B cell (primary cell): ENCODE data around the gene TEDC1. TPM values are rescaled to one million over a fixed set of nuclear protein-coding genes. Genes with fewer than 3 reads are reported as not detected.

Experiments used
- ATAC-seq: fragments of 200-7000 bp; cut with Tn5 transposase; one replicate; pipeline ENCODE4 v1.10.0; 2021; ENCODE audit warnings: low read depth, mild to moderate bottlenecking, moderate number of reproducible peaks, moderate library complexity
- CTCF ChIA-PET: fragments of 350-600 bp; sonication (Branson Sonifier 250); formaldehyde crosslinking; loops from one replicate; lab custom pipeline; 2021; ENCODE audit warnings: antibody characterized with exemption, inconsistent platforms; lab: Charles Lee
- POLR2A ChIA-PET: fragments of 350-600 bp; sonication (Branson Sonifier 250); formaldehyde crosslinking; loops from one replicate; lab custom pipeline; 2021; ENCODE audit warnings: antibody characterized with exemption; lab: Charles Lee
- DNase-seq: peaks from one replicate; pipeline ENCODE4 v3.0.0; 2013
- H2AFZ ChIP-seq: 2 replicates; pipeline ENCODE4 v1.6.1; 2012; ENCODE audit warnings: mild to moderate bottlenecking, low read depth, low read length; ENCODE audit not compliant: insufficient read depth, poor library complexity, severe bottlenecking
- H3K27ac ChIP-seq, 2 donors: 1 replicate in 1 of 2; 2 replicates in 1 of 2; pipeline ENCODE4 v1.5.1; 2012 to 2013; ENCODE audit warnings: low read length in 2 of 2, mild to moderate bottlenecking in 2 of 2, moderate library complexity in 1 of 2
- H3K27me3 ChIP-seq, 4 experiments: fragments of 200-600 bp in 1 of 4; sonication (generic) in 1 of 4; replicated peaks in 1 of 4; 1 replicate in 2 of 4; 2 replicates in 2 of 4; pipeline versions ENCODE4 v1.6.1 to v1.7.0; 2013 to 2016; ENCODE audit warnings: low read length in 3 of 4, mild to moderate bottlenecking in 2 of 4, mixed read lengths in 1 of 4, moderate library complexity in 1 of 4; ENCODE audit not compliant: insufficient read depth in 4 of 4, control insufficient read depth in 3 of 4; ENCODE audit errors: control extremely low read depth in 1 of 4
- H3K36me3 ChIP-seq, 2 experiments: replicated peaks in 1 of 2; 1 replicate in 1 of 2; 2 replicates in 1 of 2; pipeline versions ENCODE4 v1.6.1 to v1.7.1; 2013; ENCODE audit warnings: low read length in 1 of 2; ENCODE audit not compliant: insufficient read depth in 2 of 2, control insufficient read depth in 1 of 2; ENCODE audit errors: control extremely low read depth in 1 of 2, extremely low read depth in 1 of 2
- H3K4me1 ChIP-seq, 2 donors: fragments of 200-600 bp in 1 of 2; sonication (generic) in 1 of 2; 1 replicate in 1 of 2; 2 replicates in 1 of 2; pipeline versions ENCODE4 v1.5.1 to v1.6.1; 2013 to 2017; ENCODE audit warnings: low read length in 2 of 2; ENCODE audit not compliant: control insufficient read depth in 2 of 2, insufficient read depth in 2 of 2
- H3K4me2 ChIP-seq: replicated peaks from 2 replicates; pipeline ENCODE3; 2012; ENCODE audit warnings: mild to moderate bottlenecking, low read depth, low read length; ENCODE audit not compliant: poor library complexity, severe bottlenecking
- H3K4me3 ChIP-seq, 5 experiments: fragments of 200-600 bp in 1 of 5; sonication (generic) in 1 of 5; 1 replicate in 3 of 5; 2 replicates in 2 of 5; pipeline versions ENCODE4 v1.5.1 to v1.7.0; 2011 to 2016; ENCODE audit warnings: low read length in 4 of 5, mild to moderate bottlenecking in 4 of 5, low read depth in 2 of 5, control low read depth in 1 of 5, moderate library complexity in 1 of 5; ENCODE audit not compliant: insufficient read depth in 1 of 5; ENCODE audit errors: control extremely low read depth in 1 of 5, extremely low read depth in 1 of 5
- H3K79me2 ChIP-seq: fragments of 200-600 bp; sonication (generic); one replicate; pipeline ENCODE4 v1.6.0; 2016; ENCODE audit warnings: low read length; ENCODE audit not compliant: control insufficient read depth, insufficient read depth
- H3K9ac ChIP-seq: fragments of 200-600 bp; sonication (generic); 2 replicates; pipeline ENCODE4 v1.6.1; 2017; ENCODE audit warnings: mild to moderate bottlenecking, low read length, moderate library complexity
- H3K9me3 ChIP-seq, 3 donors: one replicate each; pipeline versions ENCODE4 v1.6.1 to v1.7.1; 2013; ENCODE audit warnings: low read length in 2 of 3; ENCODE audit not compliant: control insufficient read depth in 2 of 3, insufficient read depth in 1 of 3; ENCODE audit errors: control extremely low read depth in 1 of 3
- H4K20me1 ChIP-seq: 2 replicates; pipeline ENCODE4 v1.6.0; 2012; ENCODE audit warnings: mild to moderate bottlenecking, low read length; ENCODE audit not compliant: insufficient read depth, control insufficient read depth, poor library complexity, severe bottlenecking
- H3K27ac Mint-ChIP-seq: one replicate; pipeline ENCODE4 v1.8.0; 2021; ENCODE audit warnings: mixed read lengths
- H3K27me3 Mint-ChIP-seq: one replicate; pipeline ENCODE4 v1.8.0; 2021; ENCODE audit warnings: mixed read lengths
- H3K4me1 Mint-ChIP-seq: one replicate; pipeline ENCODE4 v1.8.0; 2021; ENCODE audit warnings: mixed read lengths
- H3K4me3 Mint-ChIP-seq: one replicate; pipeline ENCODE4 v1.8.0; 2021; ENCODE audit warnings: mixed read lengths
- H3K9me3 Mint-ChIP-seq: one replicate; pipeline ENCODE4 v1.8.0; 2022; ENCODE audit warnings: mixed read lengths; ENCODE audit not compliant: insufficient read depth
- CTCF ChIP-seq: fragments of 200-600 bp; IDR thresholded peaks from one replicate; pipeline ENCODE4 v1.8.0; 2022; ENCODE audit warnings: antibody characterized with exemption, mild to moderate bottlenecking
- EZH2 ChIP-seq: IDR thresholded peaks from 2 replicates; pipeline ENCODE4 v1.6.1; 2012; ENCODE audit warnings: borderline replicate concordance, low read depth, mild to moderate bottlenecking, moderate library complexity, low read length; ENCODE audit not compliant: insufficient read depth, poor library complexity, severe bottlenecking
- WGBS: methylation state at CpG from one replicate; pipeline ENCODE4 v1.1.5; 2013; ENCODE audit warnings: missing lambda C conversion rate; ENCODE audit not compliant: insufficient coverage; 5-methylcytosine and 5-hydroxymethylcytosine counted together
- intact Hi-C: fragments of 100-400 bp; cut with micrococcal nuclease; formaldehyde crosslinking; loops from one replicate; pipeline ENCODE4 v1.10.0; 2022
- polyA plus RNA-seq: library from polyadenylated mRNA; depleted of rRNA; stranded (reverse); fragments of >200 nt; gene quantifications from 2 replicates; pipeline ENCODE4 v1.2.3, GENCODE V29; 2012
- total RNA-seq, 2 donors: library from RNA; stranded (reverse); fragments of 120-200 nt in 1 of 2; gene quantifications; 1 replicate in 1 of 2; 2 replicates in 1 of 2; pipeline versions ENCODE4 v1.2.3 to v1.2.4, GENCODE V29; 2013 to 2022

The TEDC1 gene
- total and polyA plus RNA-seq, 2 donors (not counting 1 experiment from before 2014, with no cell fraction given), result 19.7 to 22.2 TPM

DNA sequence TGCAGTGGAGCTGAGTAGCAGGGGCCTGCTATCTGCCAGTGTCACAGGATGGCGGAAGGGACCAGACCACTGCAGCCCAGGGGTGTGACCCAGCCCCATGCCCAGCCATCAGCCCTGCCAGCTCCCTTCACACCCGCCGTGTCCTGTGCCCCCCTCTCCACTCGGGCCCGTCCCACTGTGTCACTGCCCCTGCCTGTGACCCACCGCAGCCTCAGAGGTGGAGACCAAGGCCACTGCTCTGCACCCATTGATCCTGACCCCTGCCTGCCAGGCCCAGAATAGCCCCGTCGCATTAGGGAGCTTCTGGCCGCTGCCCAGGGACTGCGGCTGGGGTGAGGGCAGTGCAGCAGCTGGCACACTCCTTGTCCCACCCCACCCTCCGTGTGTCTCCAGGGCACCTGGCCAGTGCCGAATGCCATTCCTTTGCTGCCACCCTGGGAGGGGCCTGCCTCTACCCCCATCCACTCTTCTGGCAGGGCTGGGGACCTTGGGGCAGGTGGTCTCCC is 18.5 kb upstream of the TEDC1 start:
- intact Hi-C loops, result no loop called here
- TF ChIP-seq CTCF (no peak), EZH2 (no peak)
- ChIA-PET CTCF (interaction anchor here (2.6 kb wide), 1 partner anchor 9 kb away, joined by 9 read pairs; no protein-coding TSS in a partner anchor), POLR2A (interaction anchor here (0.5 to 0.6 kb wide), 2 partner anchors 181 to 670 kb away, joined by 3 to 13 read pairs; no protein-coding TSS in a partner anchor)
- Histone ChIP-seq H3K4me2 (no peak overlapping the region), H2AFZ (no peak overlapping the region), H3K27ac (no peak overlapping the region), H3K79me2 (no peaks in the 10 kb centered on the region), H3K4me1 (peaks cover 36 to 42% of the 10 kb centered on the region in 2 donors), H3K9me3 (peaks cover 0 to 33% (median 0%) of the 10 kb centered on the region in 3 donors), H4K20me1 (peaks cover 15% of the 10 kb centered on the region), H3K36me3 (peaks cover 0 to 7% of the 10 kb centered on the region in 2 experiments), H3K4me3 (no peak overlapping the region), H3K9ac (no peak overlapping the region), H3K27me3 (peaks cover 0 to 46% (median 11%) of the 10 kb centered on the region in 4 experiments)
- Mint-ChIP-seq H3K9me3 (no peaks in the 10 kb centered on the region), H3K4me3 (peak overlapping the region; percentile 23), H3K27me3 (no peaks in the 10 kb centered on the region), H3K4me1 (peaks cover 35% of the 10 kb centered on the region), H3K27ac (peak overlapping the region; percentile 37)
- ATAC-seq (no peak), DNase-seq (no peak)
- WGBS, result 97% methylated on average over 12 of the region's 12 CpGs

DNA sequence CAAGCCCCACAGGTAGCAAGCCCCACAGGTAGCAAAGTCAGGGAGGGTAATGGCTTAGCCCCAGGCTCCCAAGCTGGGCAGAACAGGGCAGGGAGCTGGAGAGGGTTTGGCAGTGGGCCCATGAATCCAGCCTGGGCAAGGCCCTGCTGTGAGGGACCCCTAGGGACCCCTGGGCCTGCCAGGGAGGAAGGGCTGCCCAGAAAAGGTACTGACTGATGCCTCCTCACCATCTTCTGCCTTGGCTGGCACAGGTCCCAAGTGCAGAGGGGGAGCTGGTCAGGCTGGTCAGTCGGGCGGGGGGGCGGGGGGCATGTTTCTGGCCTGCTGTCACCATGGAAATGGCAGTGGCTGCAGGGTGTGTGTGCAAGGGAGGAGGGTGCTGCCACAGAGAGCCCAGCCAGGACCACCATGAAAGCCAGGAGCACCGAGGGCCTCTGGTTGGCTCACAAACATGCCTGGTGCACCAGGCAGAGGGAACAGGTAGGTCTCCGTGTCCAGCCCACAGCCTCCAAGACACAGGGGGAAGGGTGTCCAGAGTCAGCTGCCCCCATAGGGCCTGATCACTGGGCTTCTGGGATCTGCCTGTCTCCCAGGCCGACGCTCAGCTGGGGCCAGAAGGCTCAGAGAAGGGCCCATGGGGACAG is 17.9 kb upstream of the TEDC1 start:
- CTCF ChIA-PET, result interaction anchor here (0.8 to 2.6 kb wide), 4 partner anchors 8 to 55 kb away, joined by 3 to 9 read pairs (median 5); no protein-coding TSS in a partner anchor
- H3K27ac ChIP-seq, result no peak overlapping the region

More for the DNA sequence above, 17.9 kb upstream of the TEDC1 start:
- no peak for TF ChIP-seq CTCF
- TF ChIP-seq EZH2, result no peak
- intact Hi-C loops, result no loop called here
- H3K4me3 ChIP-seq, result peak overlapping the region in 4 of 5 experiments; percentile 32 to 64 (median 55)
- POLR2A ChIA-PET, result interaction anchor here (1.3 kb wide), 1 partner anchor 17 kb away, joined by 5 read pairs; no protein-coding TSS in a partner anchor
- WGBS, result 40% methylated on average over 5 of the region's 7 CpGs
- ATAC-seq (no peak), DNase-seq (no peak)
- peaks cover 15% of the 10 kb centered on the region for H4K20me1 ChIP-seq
- Mint-ChIP-seq H3K9me3 (no peaks in the 10 kb centered on the region), H3K27ac (peak overlapping the region; percentile 26), H3K27me3 (no peaks in the 10 kb centered on the region), H3K4me3 (peak overlapping the region; percentile 80), H3K4me1 (peaks cover 35% of the 10 kb centered on the region)
- peaks cover 39 to 48% of the 10 kb centered on the region in 2 donors for H3K4me1 ChIP-seq
- H3K36me3 ChIP-seq, result peaks cover 0 to 6% of the 10 kb centered on the region in 2 experiments
- no peaks in the 10 kb centered on the region for H3K79me2 ChIP-seq
- H3K4me2 ChIP-seq, result peak overlapping the region; percentile 95
- peaks cover 0 to 46% (median 11%) of the 10 kb centered on the region in 4 experiments for H3K27me3 ChIP-seq
- H2AFZ ChIP-seq, result peak overlapping the region; percentile 62
- H3K9me3 ChIP-seq, result peaks cover 0 to 39% (median 0%) of the 10 kb centered on the region in 3 donors
- peak overlapping the region; percentile 65 for H3K9ac ChIP-seq
